H9 (cell line): ENCODE data around the gene ZNF582. TPM values are rescaled to one million over a fixed set of nuclear protein-coding genes. Genes with fewer than 3 reads are reported as not detected.

Experiments
- DNase-seq: peaks from one replicate; pipeline ENCODE4 v3.0.0-alpha.2; 2017
- H2AFZ ChIP-seq: one replicate; pipeline ENCODE4 v1.6.1; 2013; ENCODE audit warnings: mild to moderate bottlenecking, low read length, control low read depth, moderate library complexity
- H2AK5ac ChIP-seq: 2 replicates; pipeline ENCODE4 v1.6.1; 2013; ENCODE audit warnings: low read length, control low read depth, mixed read lengths; ENCODE audit not compliant: insufficient read length
- H2BK120ac ChIP-seq: one replicate; pipeline ENCODE4 v1.6.1; 2013; ENCODE audit warnings: low read depth, mild to moderate bottlenecking, low read length, control low read depth, inconsistent platforms; ENCODE audit not compliant: poor library complexity, severe bottlenecking
- H2BK12ac ChIP-seq: 2 replicates; pipeline ENCODE4 v1.6.1; 2013; ENCODE audit warnings: low read length, control low read depth, mixed read lengths, low read depth; ENCODE audit not compliant: insufficient read length
- H2BK15ac ChIP-seq: 2 replicates; pipeline ENCODE4 v1.6.1; 2013; ENCODE audit warnings: low read depth, low read length, control low read depth
- H2BK20ac ChIP-seq: one replicate; pipeline ENCODE4 v1.6.1; 2013; ENCODE audit warnings: low read depth, mild to moderate bottlenecking, low read length, control low read depth, inconsistent platforms; ENCODE audit not compliant: poor library complexity, severe bottlenecking
- H2BK5ac ChIP-seq: 2 replicates; pipeline ENCODE4 v1.6.1; 2013; ENCODE audit warnings: low read length, control low read depth, mixed read lengths; ENCODE audit not compliant: insufficient read length
- H3K14ac ChIP-seq: 2 replicates; pipeline ENCODE4 v1.6.1; 2013; ENCODE audit warnings: low read length, control low read depth; ENCODE audit not compliant: insufficient read depth
- H3K18ac ChIP-seq: 2 replicates; pipeline ENCODE4 v1.6.1; 2013; ENCODE audit warnings: low read depth, mild to moderate bottlenecking, mixed read lengths, low read length, control low read depth; ENCODE audit not compliant: insufficient read length
- H3K23ac ChIP-seq: 2 replicates; pipeline ENCODE4 v1.6.1; 2013; ENCODE audit warnings: low read length, control low read depth, mixed read lengths, low read depth; ENCODE audit not compliant: insufficient read length
- H3K23me2 ChIP-seq: 2 replicates; pipeline ENCODE4 v1.6.1; 2013; ENCODE audit warnings: low read depth, mild to moderate bottlenecking, mixed read lengths, low read length, control low read depth; ENCODE audit not compliant: insufficient read length, poor library complexity, severe bottlenecking
- H3K27ac ChIP-seq: 2 replicates; pipeline ENCODE4 v1.5.1; 2013; ENCODE audit warnings: low read length, control low read depth, mixed read lengths, low read depth; ENCODE audit not compliant: insufficient read length
- H3K27me3 ChIP-seq: 2 replicates; pipeline ENCODE4 v1.6.1; 2013; ENCODE audit warnings: low read length, control low read depth, inconsistent platforms; ENCODE audit not compliant: insufficient read depth
- H3K4ac ChIP-seq: 2 replicates; pipeline ENCODE4 v1.6.1; 2013; ENCODE audit warnings: low read depth, mild to moderate bottlenecking, control low read depth, inconsistent platforms, low read length, moderate library complexity
- H3K4me1 ChIP-seq: 2 replicates; pipeline ENCODE4 v1.6.1; 2013; ENCODE audit warnings: low read length, control low read depth, inconsistent platforms; ENCODE audit not compliant: insufficient read depth
- H3K4me2 ChIP-seq: 2 replicates; pipeline ENCODE4 v1.6.1; 2013; ENCODE audit warnings: low read length, control low read depth, mixed read lengths; ENCODE audit not compliant: insufficient read length, insufficient read depth
- H3K56ac ChIP-seq: 2 replicates; pipeline ENCODE4 v1.6.1; 2013; ENCODE audit warnings: low read depth, mild to moderate bottlenecking, mixed read lengths, low read length, control low read depth; ENCODE audit not compliant: insufficient read length
- H3K79me1 ChIP-seq: 2 replicates; pipeline ENCODE4 v1.6.1; 2013; ENCODE audit warnings: low read depth, mild to moderate bottlenecking, moderate library complexity, low read length, control low read depth, inconsistent platforms; ENCODE audit not compliant: insufficient read depth, poor library complexity, severe bottlenecking
- H3K79me2 ChIP-seq: 2 replicates; pipeline ENCODE4 v1.6.1; 2013; ENCODE audit warnings: low read length, control low read depth, inconsistent platforms; ENCODE audit not compliant: insufficient read depth
- H3K9ac ChIP-seq: 2 replicates; pipeline ENCODE4 v1.6.1; 2013; ENCODE audit warnings: low read length, control low read depth, mixed read lengths; ENCODE audit not compliant: insufficient read length; ENCODE audit errors: extremely low read depth
- H3K9me3 ChIP-seq: one replicate; pipeline ENCODE4 v1.6.1; 2013; ENCODE audit warnings: low read depth, low read length, inconsistent platforms; ENCODE audit not compliant: control insufficient read depth
- H3T11ph ChIP-seq: one replicate; pipeline ENCODE4 v1.6.1; 2013; ENCODE audit warnings: mild to moderate bottlenecking, low read length, control low read depth, inconsistent platforms
- H4K20me1 ChIP-seq: one replicate; pipeline ENCODE4 v1.6.1; 2013; ENCODE audit not compliant: control insufficient read depth, insufficient read length, insufficient read depth
- H4K5ac ChIP-seq: 2 replicates; pipeline ENCODE4 v1.6.1; 2013; ENCODE audit warnings: low read depth, mild to moderate bottlenecking, mixed read lengths, low read length, control low read depth; ENCODE audit not compliant: insufficient read length
- H4K8ac ChIP-seq: replicated peaks from 2 replicates; pipeline ENCODE4 v1.6.1; 2013; ENCODE audit warnings: low read length, control low read depth, mixed read lengths, low read depth; ENCODE audit not compliant: insufficient read length
- H4K91ac ChIP-seq: 2 replicates; pipeline ENCODE4 v1.6.1; 2013; ENCODE audit warnings: low read depth, mild to moderate bottlenecking, moderate library complexity, mixed read lengths, low read length, control low read depth; ENCODE audit not compliant: insufficient read length
- H3K27ac Mint-ChIP-seq, 3 experiments: 2 replicates in 2 of 3; 3 replicates in 1 of 3; pipeline ENCODE4 v1.8.0; 2020 to 2021; ENCODE audit warnings: mixed read lengths in 3 of 3, mild to moderate bottlenecking in 1 of 3, moderate library complexity in 1 of 3
- H3K27me3 Mint-ChIP-seq: 2 replicates; pipeline ENCODE4 v1.8.0; 2021; ENCODE audit warnings: low read depth, mild to moderate bottlenecking, moderate library complexity, mixed read lengths
- H3K36me3 Mint-ChIP-seq, 3 experiments: 2 replicates in 2 of 3; 3 replicates in 1 of 3; pipeline ENCODE4 v1.8.0; 2020 to 2021; ENCODE audit warnings: low read depth in 3 of 3, mixed read lengths in 3 of 3; ENCODE audit not compliant: insufficient read depth in 1 of 3
- H3K4me1 Mint-ChIP-seq, 2 experiments: 2 replicates each; pipeline ENCODE4 v1.8.0; 2020; ENCODE audit warnings: mixed read lengths in 2 of 2
- H3K4me3 Mint-ChIP-seq, 2 experiments: 2 replicates in 1 of 2; 3 replicates in 1 of 2; pipeline ENCODE4 v1.8.0; 2020 to 2021; ENCODE audit warnings: mild to moderate bottlenecking in 2 of 2, mixed read lengths in 2 of 2, moderate library complexity in 1 of 2
- H3K9me3 Mint-ChIP-seq, 2 experiments: 2 replicates in 1 of 2; 3 replicates in 1 of 2; pipeline ENCODE4 v1.8.0; 2020; ENCODE audit warnings: mild to moderate bottlenecking in 2 of 2, mixed read lengths in 2 of 2, moderate library complexity in 1 of 2
- WGBS: extraction: QIAGEN DNeasy Blood & Tissue Kit; methylation state at CpG from one replicate; pipeline ENCODE4 v1.1.7; 2013; ENCODE audit warnings: missing lambda C conversion rate, low lambda C conversion rate, mixed read lengths; ENCODE audit not compliant: insufficient read length; ENCODE audit errors: extremely low coverage; 5-methylcytosine and 5-hydroxymethylcytosine counted together
- total RNA-seq: library from RNA; stranded (reverse); gene quantifications from 2 replicates; pipeline ENCODE4 v1.2.1, GENCODE V29; 2021
- TF ChIP-seq, protein P1 (sequence below): fragments of 200-600 bp; sonication (generic); conservative IDR thresholded peaks from 3 replicates; pipeline ENCODE4 v1.8.0; 2021; ENCODE audit warnings: antibody characterized with exemption, mild to moderate bottlenecking

ZNF582 gene
- total RNA-seq, 1 experiment from 2014 or later: 4.4 TPM

DNA sequence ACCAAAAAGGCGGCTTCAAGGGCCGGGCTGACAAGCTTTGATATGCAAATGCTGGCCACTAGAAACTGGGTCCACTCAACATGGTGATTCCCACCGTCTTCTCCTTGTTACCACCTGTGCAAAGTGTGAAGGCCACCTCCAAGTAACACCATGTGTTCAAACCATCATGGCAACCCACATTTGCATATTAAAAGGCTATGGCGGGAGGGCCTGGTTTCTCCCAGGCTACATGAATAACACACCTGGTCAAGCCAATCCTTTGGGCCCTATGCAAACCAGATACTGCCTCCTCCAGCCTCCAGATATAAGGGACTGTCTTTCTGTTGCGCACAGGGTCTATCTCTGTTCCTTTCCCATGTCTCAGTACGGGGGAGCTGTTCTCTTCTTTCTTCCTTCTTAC, 42.1 kb downstream of the ZNF582 start:
- Histone ChIP-seq H2BK120ac (no peak overlapping the region), H4K5ac (no peak overlapping the region), H3K27me3 (no peaks in the 10 kb centered on the region), H2AK5ac (no peak overlapping the region), H4K91ac (no peak overlapping the region), H3K14ac (no peak overlapping the region), H3K4me2 (no peak overlapping the region), H3K79me1 (no peaks in the 10 kb centered on the region), H3K79me2 (no peaks in the 10 kb centered on the region), H3K27ac (no peak overlapping the region), H3K23me2 (no peaks in the 10 kb centered on the region), H2AFZ (no peak overlapping the region), H2BK12ac (no peak overlapping the region), H3K23ac (no peak overlapping the region), H2BK5ac (no peak overlapping the region), H4K20me1 (no peaks in the 10 kb centered on the region), H3T11ph (no peak overlapping the region), H3K4me1 (no peaks in the 10 kb centered on the region), H2BK15ac (no peak overlapping the region), H3K9ac (no peak overlapping the region), H3K9me3 (no peaks in the 10 kb centered on the region), H3K18ac (no peak overlapping the region), H3K56ac (no peak overlapping the region), H4K8ac (no peak overlapping the region), H2BK20ac (no peak overlapping the region), H3K4ac (no peak overlapping the region)
- TF ChIP-seq, protein P1, sequence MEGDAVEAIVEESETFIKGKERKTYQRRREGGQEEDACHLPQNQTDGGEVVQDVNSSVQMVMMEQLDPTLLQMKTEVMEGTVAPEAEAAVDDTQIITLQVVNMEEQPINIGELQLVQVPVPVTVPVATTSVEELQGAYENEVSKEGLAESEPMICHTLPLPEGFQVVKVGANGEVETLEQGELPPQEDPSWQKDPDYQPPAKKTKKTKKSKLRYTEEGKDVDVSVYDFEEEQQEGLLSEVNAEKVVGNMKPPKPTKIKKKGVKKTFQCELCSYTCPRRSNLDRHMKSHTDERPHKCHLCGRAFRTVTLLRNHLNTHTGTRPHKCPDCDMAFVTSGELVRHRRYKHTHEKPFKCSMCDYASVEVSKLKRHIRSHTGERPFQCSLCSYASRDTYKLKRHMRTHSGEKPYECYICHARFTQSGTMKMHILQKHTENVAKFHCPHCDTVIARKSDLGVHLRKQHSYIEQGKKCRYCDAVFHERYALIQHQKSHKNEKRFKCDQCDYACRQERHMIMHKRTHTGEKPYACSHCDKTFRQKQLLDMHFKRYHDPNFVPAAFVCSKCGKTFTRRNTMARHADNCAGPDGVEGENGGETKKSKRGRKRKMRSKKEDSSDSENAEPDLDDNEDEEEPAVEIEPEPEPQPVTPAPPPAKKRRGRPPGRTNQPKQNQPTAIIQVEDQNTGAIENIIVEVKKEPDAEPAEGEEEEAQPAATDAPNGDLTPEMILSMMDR: no peak
- Mint-ChIP-seq H3K9me3 (peaks cover 39 to 67% of the 10 kb centered on the region in 2 experiments), H3K27me3 (peaks cover 6% of the 10 kb centered on the region), H3K27ac (no peak overlapping the region), H3K36me3 (peaks cover 0 to 6% (median 0%) of the 10 kb centered on the region in 3 experiments; a peak in 2 of 7 replicates), H3K4me1 (peaks cover 2 to 18% of the 10 kb centered on the region in 2 experiments; a peak in 3 of 4 replicates), H3K4me3 (no peak overlapping the region)
- WGBS: no CpG with 5 or more reads among the region's 6 CpGs
- peak; percentile 36 for DNase-seq
